Trophoblast cell (in vitro differentiated cells and primary cell): ENCODE measurements around the gene CRYZ. TPM values are rescaled to one million over a fixed set of nuclear protein-coding genes. Genes with fewer than 3 reads are reported as not detected.

Experiments
- DNase-seq, 2 donors: peaks; one replicate each; pipeline ENCODE4 v3.0.0-alpha.2; 2016
- H2AFZ ChIP-seq: 2 replicates; pipeline ENCODE4 v1.6.1; 2013; ENCODE audit warnings: low read length, moderate library complexity, mild to moderate bottlenecking; ENCODE audit not compliant: insufficient read depth, poor library complexity
- H2AK5ac ChIP-seq: 2 replicates; pipeline ENCODE4 v1.6.1; 2013; ENCODE audit warnings: mild to moderate bottlenecking, low read length
- H2BK120ac ChIP-seq: 2 replicates; pipeline ENCODE4 v1.6.1; 2013; ENCODE audit warnings: low read length, mild to moderate bottlenecking, moderate library complexity; ENCODE audit not compliant: insufficient read depth, poor library complexity
- H2BK12ac ChIP-seq: 2 replicates; pipeline ENCODE4 v1.6.1; 2013; ENCODE audit warnings: mild to moderate bottlenecking, low read length, moderate library complexity
- H2BK5ac ChIP-seq: 2 replicates; pipeline ENCODE4 v1.6.1; 2013; ENCODE audit warnings: low read length, low read depth, moderate library complexity, mild to moderate bottlenecking; ENCODE audit not compliant: poor library complexity
- H3K14ac ChIP-seq: 2 replicates; pipeline ENCODE4 v1.6.1; 2013; ENCODE audit warnings: mild to moderate bottlenecking, low read length
- H3K18ac ChIP-seq: 2 replicates; pipeline ENCODE4 v1.6.1; 2013; ENCODE audit warnings: mild to moderate bottlenecking, low read length
- H3K23ac ChIP-seq: 2 replicates; pipeline ENCODE4 v1.6.1; 2013; ENCODE audit warnings: low read length
- H3K27ac ChIP-seq: 2 replicates; pipeline ENCODE4 v1.5.1; 2013; ENCODE audit warnings: low read depth, mild to moderate bottlenecking, inconsistent platforms, low read length, moderate library complexity
- H3K27me3 ChIP-seq: 2 replicates; pipeline ENCODE4 v1.6.1; 2013; ENCODE audit warnings: inconsistent platforms, mild to moderate bottlenecking, low read length, moderate library complexity; ENCODE audit not compliant: insufficient read depth
- H3K36me3 ChIP-seq, 2 experiments: 1 replicate in 1 of 2; 2 replicates in 1 of 2; pipeline ENCODE4 v1.6.1; 2013; ENCODE audit warnings: low read length in 2 of 2, mild to moderate bottlenecking in 2 of 2, moderate library complexity in 1 of 2; ENCODE audit not compliant: insufficient read depth in 2 of 2, control insufficient read depth in 1 of 2
- H3K4ac ChIP-seq: 2 replicates; pipeline ENCODE4 v1.6.1; 2013; ENCODE audit warnings: low read depth, mild to moderate bottlenecking, low read length, moderate library complexity
- H3K4me1 ChIP-seq, 2 experiments: 1 replicate in 1 of 2; 2 replicates in 1 of 2; pipeline ENCODE4 v1.6.1; 2013; ENCODE audit warnings: low read length in 2 of 2, mild to moderate bottlenecking in 2 of 2, moderate library complexity in 1 of 2; ENCODE audit not compliant: insufficient read depth in 2 of 2, control insufficient read depth in 1 of 2
- H3K4me2 ChIP-seq: 2 replicates; pipeline ENCODE4 v1.6.1; 2013; ENCODE audit warnings: inconsistent platforms, mild to moderate bottlenecking, low read length, moderate library complexity
- H3K4me3 ChIP-seq: 2 replicates; pipeline ENCODE4 v1.5.1; 2013; ENCODE audit warnings: mild to moderate bottlenecking, low read depth, low read length, inconsistent platforms
- H3K79me1 ChIP-seq: one replicate; pipeline ENCODE4 v1.6.1; 2013; ENCODE audit warnings: low read length
- H3K79me2 ChIP-seq: 2 replicates; pipeline ENCODE4 v1.6.1; 2013; ENCODE audit warnings: low read length, mild to moderate bottlenecking; ENCODE audit not compliant: control insufficient read depth, insufficient read depth, poor library complexity
- H3K9ac ChIP-seq: 2 replicates; pipeline ENCODE4 v1.6.1; 2013; ENCODE audit warnings: mild to moderate bottlenecking, low read length
- H3K9me3 ChIP-seq: 2 replicates; pipeline ENCODE4 v1.6.1; 2013; ENCODE audit warnings: low read depth, mild to moderate bottlenecking, control low read depth, inconsistent platforms, low read length; ENCODE audit not compliant: insufficient read depth
- H4K12ac ChIP-seq: 2 replicates; pipeline ENCODE4 v1.6.1; 2013; ENCODE audit warnings: low read depth, mild to moderate bottlenecking, low read length, moderate library complexity
- H4K8ac ChIP-seq: 2 replicates; pipeline ENCODE4 v1.6.1; 2013; ENCODE audit warnings: low read depth, mild to moderate bottlenecking, low read length, moderate library complexity
- H4K91ac ChIP-seq: one replicate; pipeline ENCODE4 v1.6.1; 2013; ENCODE audit warnings: low read depth, mild to moderate bottlenecking, low read length, moderate library complexity
- WGBS: extraction: QIAGEN DNeasy Blood & Tissue Kit; methylation state at CpG from one replicate; pipeline ENCODE4 v1.1.7; 2013; ENCODE audit warnings: missing lambda C conversion rate; ENCODE audit not compliant: insufficient read length, insufficient coverage; ENCODE audit errors: extremely low coverage; 5-methylcytosine and 5-hydroxymethylcytosine counted together
- polyA plus RNA-seq: library from polyadenylated mRNA; stranded (reverse); fragments of 200-250 nt; gene quantifications from 2 replicates; pipeline ENCODE4 v1.2.3, GENCODE V29; 2013

The CRYZ gene, protein sequence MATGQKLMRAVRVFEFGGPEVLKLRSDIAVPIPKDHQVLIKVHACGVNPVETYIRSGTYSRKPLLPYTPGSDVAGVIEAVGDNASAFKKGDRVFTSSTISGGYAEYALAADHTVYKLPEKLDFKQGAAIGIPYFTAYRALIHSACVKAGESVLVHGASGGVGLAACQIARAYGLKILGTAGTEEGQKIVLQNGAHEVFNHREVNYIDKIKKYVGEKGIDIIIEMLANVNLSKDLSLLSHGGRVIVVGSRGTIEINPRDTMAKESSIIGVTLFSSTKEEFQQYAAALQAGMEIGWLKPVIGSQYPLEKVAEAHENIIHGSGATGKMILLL
- polyA plus RNA-seq: 30.4 and 31.4 TPM in 2 replicates

DNA sequence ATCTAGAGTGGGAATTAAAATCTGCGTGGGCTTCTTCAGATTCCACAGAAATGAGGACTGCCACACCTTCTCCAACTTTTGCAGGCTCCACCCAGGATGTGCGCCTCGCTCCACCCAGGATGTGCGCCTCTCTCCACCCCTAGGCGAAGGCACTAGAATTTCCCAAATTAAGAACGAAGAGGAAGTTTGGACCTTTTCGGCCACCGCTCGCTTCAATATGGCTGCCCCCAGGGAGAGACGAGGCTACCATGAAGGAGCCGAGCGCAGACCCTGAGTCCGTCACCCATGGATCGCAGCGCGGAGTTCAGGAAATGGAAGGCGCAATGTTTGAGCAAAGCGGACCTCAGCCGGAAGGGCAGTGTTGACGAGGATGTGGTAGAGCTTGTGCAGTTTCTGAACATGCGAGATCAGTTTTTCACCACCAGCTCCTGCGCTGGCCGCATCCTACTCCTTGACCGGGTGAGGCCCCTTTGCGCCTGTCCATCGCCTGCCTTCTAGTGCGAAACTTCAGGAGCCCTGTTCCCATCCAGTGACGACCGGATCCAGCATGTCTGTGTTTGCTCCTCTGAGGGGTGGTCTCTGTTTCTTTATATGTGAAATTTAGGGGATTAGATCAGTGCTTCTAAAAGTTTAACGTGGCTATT, at the start of gene CRYZ, which contains the start of gene TYW3:
Gene CRYZ, minus strand, starts transcription at position 91 of the 644 bp plus-strand sequence. CDS start 8,229 bp downstream, outside the sequence.
Gene TYW3, plus strand, starts transcription at position 193 of the 644 bp plus-strand sequence. Its CDS starts 93 bp downstream, at position 286.
- Histone ChIP-seq H4K91ac (peak within 1 kb of the TSS; percentile 63), H3K14ac (peak within 1 kb of the TSS; percentile 75), H3K23ac (no peak within 1 kb of the TSS), H3K27ac (peak within 1 kb of the TSS; percentile 79), H3K18ac (peak within 1 kb of the TSS; percentile 57), H3K79me1 (peaks cover 5% of the 10 kb centered on the region), H2BK120ac (peak within 1 kb of the TSS; percentile 55), H3K9me3 (no peaks in the 10 kb centered on the region), H3K4me1 (peaks cover 0 to 2% of the 10 kb centered on the region in 2 experiments), H4K12ac (peak within 1 kb of the TSS; percentile 83), H3K79me2 (peaks cover 3% of the 10 kb centered on the region), H3K9ac (peak within 1 kb of the TSS; percentile 64), H3K4ac (no peak within 1 kb of the TSS), H3K27me3 (no peaks in the 10 kb centered on the region), H3K4me2 (peak within 1 kb of the TSS; percentile 93), H2BK12ac (peak within 1 kb of the TSS; percentile 12), H2AK5ac (no peak within 1 kb of the TSS), H3K4me3 (peak within 1 kb of the TSS; percentile 82), H4K8ac (peak within 1 kb of the TSS; percentile 82), H2BK5ac (peak within 1 kb of the TSS; percentile 44), H3K36me3 (peaks cover 0 to 7% of the 10 kb centered on the region in 2 experiments), H2AFZ (peak within 1 kb of the TSS; percentile 46)
- peak; percentile 92 to 96 for DNase-seq
- no CpG with 5 or more reads among the region's 30 CpGs for WGBS

- H2BK12ac ChIP-seq: no peak overlapping the region
- H4K12ac ChIP-seq: no peak overlapping the region
- H2BK120ac ChIP-seq: no peak overlapping the region
- H3K4ac ChIP-seq: no peak overlapping the region
- H3K9ac ChIP-seq: no peak overlapping the region
- no CpG with 5 or more reads among the region's 2 CpGs for WGBS
- H4K8ac ChIP-seq: no peak overlapping the region
- no peaks in the 10 kb centered on the region for H3K4me1 ChIP-seq
- no peak overlapping the region for H3K18ac ChIP-seq
- H3K36me3 ChIP-seq: no peaks in the 10 kb centered on the region
- no peak overlapping the region for H3K23ac ChIP-seq
- no peak overlapping the region for H2AFZ ChIP-seq
- H3K4me3 ChIP-seq: no peak overlapping the region
- no peaks in the 10 kb centered on the region for H3K79me2 ChIP-seq
- H2BK5ac ChIP-seq: no peak overlapping the region
- DNase-seq: no peak
- H3K27me3 ChIP-seq: no peaks in the 10 kb centered on the region
- no peak overlapping the region for H3K14ac ChIP-seq
- no peaks in the 10 kb centered on the region for H3K79me1 ChIP-seq
- H3K27ac ChIP-seq: no peak overlapping the region
- no peaks in the 10 kb centered on the region for H3K9me3 ChIP-seq
- H2AK5ac ChIP-seq: no peak overlapping the region
- H4K91ac ChIP-seq: no peak overlapping the region
- H3K4me2 ChIP-seq: no peak overlapping the region
Measured at GRCh38 chr1:74780594-74780993, 47.7 kb upstream of the CRYZ start.

GRCh38 chr1:74779750-74780149, 46.9 kb upstream of the CRYZ start:
- no peak for DNase-seq
- H2AFZ ChIP-seq: no peak overlapping the region
- H4K91ac ChIP-seq: no peak overlapping the region
- no peaks in the 10 kb centered on the region for H3K9me3 ChIP-seq
- H3K4me1 ChIP-seq: no peaks in the 10 kb centered on the region
- no peak overlapping the region for H3K4me2 ChIP-seq
- H4K12ac ChIP-seq: no peak overlapping the region
- no peak overlapping the region for H2BK12ac ChIP-seq
- H3K79me2 ChIP-seq: no peaks in the 10 kb centered on the region
- no peak overlapping the region for H3K23ac ChIP-seq
- H2BK5ac ChIP-seq: no peak overlapping the region
- no peaks in the 10 kb centered on the region for H3K27me3 ChIP-seq
- H3K79me1 ChIP-seq: no peaks in the 10 kb centered on the region
- no peak overlapping the region for H3K9ac ChIP-seq
- no peak overlapping the region for H3K18ac ChIP-seq
- H3K36me3 ChIP-seq: no peaks in the 10 kb centered on the region
- no peak overlapping the region for H3K4ac ChIP-seq
- no peak overlapping the region for H3K14ac ChIP-seq
- H3K4me3 ChIP-seq: no peak overlapping the region
- no peak overlapping the region for H2BK120ac ChIP-seq
- no peak overlapping the region for H3K27ac ChIP-seq
- no peak overlapping the region for H2AK5ac ChIP-seq
- H4K8ac ChIP-seq: no peak overlapping the region

GRCh38 chr1:74777525-74777924, 44.7 kb upstream of the CRYZ start:
- no peak overlapping the region for H3K4ac ChIP-seq
- no peak overlapping the region for H3K4me3 ChIP-seq
- H3K18ac ChIP-seq: no peak overlapping the region
- H3K36me3 ChIP-seq: no peaks in the 10 kb centered on the region
- no peaks in the 10 kb centered on the region for H3K79me2 ChIP-seq
- no peak overlapping the region for H4K8ac ChIP-seq
- H3K4me2 ChIP-seq: no peak overlapping the region
- H3K4me1 ChIP-seq: no peaks in the 10 kb centered on the region
- no peaks in the 10 kb centered on the region for H3K79me1 ChIP-seq
- no peak overlapping the region for H2AK5ac ChIP-seq
- no peak overlapping the region for H2BK5ac ChIP-seq
- no peaks in the 10 kb centered on the region for H3K9me3 ChIP-seq
- no peak overlapping the region for H2AFZ ChIP-seq
- no peaks in the 10 kb centered on the region for H3K27me3 ChIP-seq
- no peak overlapping the region for H2BK120ac ChIP-seq
- H3K9ac ChIP-seq: no peak overlapping the region
- no CpG with 5 or more reads among the region's 1 CpG for WGBS
- H4K12ac ChIP-seq: no peak overlapping the region
- H3K23ac ChIP-seq: no peak overlapping the region
- no peak overlapping the region for H3K27ac ChIP-seq
- no peak overlapping the region for H3K14ac ChIP-seq
- no peak overlapping the region for H2BK12ac ChIP-seq
- no peak overlapping the region for H4K91ac ChIP-seq
- no peak for DNase-seq
